ENCODE measurements around the gene NOXO1.

NOXO1 gene

DNA sequence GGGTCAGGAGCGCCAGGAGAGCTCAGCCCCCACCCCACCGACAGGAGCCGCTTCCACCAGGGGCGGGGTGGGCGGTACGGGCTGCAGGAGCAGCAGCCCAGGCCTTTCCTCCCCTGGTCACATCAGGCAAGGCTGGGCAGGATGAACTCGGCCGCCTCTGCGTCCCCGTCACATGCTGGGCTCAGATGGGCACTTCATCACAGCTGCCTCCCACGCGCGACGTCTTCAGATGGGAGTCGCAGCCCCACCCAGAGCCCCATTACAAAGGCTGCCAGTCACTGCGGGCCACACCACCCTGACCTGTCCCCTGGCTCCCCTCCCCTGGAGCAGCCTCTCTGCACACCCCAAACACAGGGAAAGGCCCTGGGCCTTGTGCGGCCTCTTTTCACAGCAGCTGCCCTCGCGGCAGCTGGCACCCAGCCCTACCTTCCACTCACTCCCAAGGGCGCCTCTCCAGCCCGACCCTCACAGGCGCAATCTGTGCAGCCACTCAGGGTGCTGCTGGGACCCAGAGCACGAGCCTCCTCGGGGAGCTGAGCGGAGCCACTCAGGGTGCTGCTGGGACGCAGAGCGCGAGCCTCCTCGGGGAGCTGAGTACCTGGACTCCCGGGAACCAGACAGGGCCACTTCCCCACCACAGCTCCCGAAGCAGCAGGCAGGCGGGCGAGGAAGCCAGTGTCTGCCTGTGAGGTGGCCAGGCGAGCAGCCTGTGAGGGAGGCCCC lies 23.7 kb upstream of the NOXO1 start:
- no peak for DNase-seq (ENCODE audit: low spot score)
- CTCF ChIA-PET = interaction anchor here (0.6 to 2.5 kb wide), 4 partner anchors 136 to 202 kb away, joined by 3 to 17 read pairs (median 4); no protein-coding TSS in a partner anchor
- peak overlapping the region; percentile 98 for H3K27ac ChIP-seq
- TF ChIP-seq, protein P1, sequence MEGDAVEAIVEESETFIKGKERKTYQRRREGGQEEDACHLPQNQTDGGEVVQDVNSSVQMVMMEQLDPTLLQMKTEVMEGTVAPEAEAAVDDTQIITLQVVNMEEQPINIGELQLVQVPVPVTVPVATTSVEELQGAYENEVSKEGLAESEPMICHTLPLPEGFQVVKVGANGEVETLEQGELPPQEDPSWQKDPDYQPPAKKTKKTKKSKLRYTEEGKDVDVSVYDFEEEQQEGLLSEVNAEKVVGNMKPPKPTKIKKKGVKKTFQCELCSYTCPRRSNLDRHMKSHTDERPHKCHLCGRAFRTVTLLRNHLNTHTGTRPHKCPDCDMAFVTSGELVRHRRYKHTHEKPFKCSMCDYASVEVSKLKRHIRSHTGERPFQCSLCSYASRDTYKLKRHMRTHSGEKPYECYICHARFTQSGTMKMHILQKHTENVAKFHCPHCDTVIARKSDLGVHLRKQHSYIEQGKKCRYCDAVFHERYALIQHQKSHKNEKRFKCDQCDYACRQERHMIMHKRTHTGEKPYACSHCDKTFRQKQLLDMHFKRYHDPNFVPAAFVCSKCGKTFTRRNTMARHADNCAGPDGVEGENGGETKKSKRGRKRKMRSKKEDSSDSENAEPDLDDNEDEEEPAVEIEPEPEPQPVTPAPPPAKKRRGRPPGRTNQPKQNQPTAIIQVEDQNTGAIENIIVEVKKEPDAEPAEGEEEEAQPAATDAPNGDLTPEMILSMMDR (conservative IDR thresholded peaks at IDR 0.05; ENCODE audit: low read depth) = no peak
- POLR2A ChIA-PET (ENCODE audit: low non-redundant PET) = interaction anchor here (0.7 kb wide), 1 partner anchor 12 kb away, joined by 3 read pairs; no protein-coding TSS in a partner anchor

- TF ChIP-seq, protein P1 (conservative IDR thresholded peaks at IDR 0.05; ENCODE audit: low read depth) = peak; percentile 88
- ChIA-PET CTCF (interaction anchor here (0.5 to 2.5 kb wide), 12 partner anchors 21 to 202 kb away, joined by 3 to 17 read pairs (median 4); no protein-coding TSS in a partner anchor), POLR2A (ENCODE audit: low non-redundant PET) (no interaction called here)
- peak overlapping the region; percentile 98 for H3K27ac ChIP-seq
- peak; percentile 59 for DNase-seq (ENCODE audit: low spot score)
Observed at GRCh38 chr16:2003827-2004641, 22.8 kb upstream of the NOXO1 start.

- no peak for DNase-seq (ENCODE audit: low spot score)
- ChIA-PET POLR2A (ENCODE audit: low non-redundant PET) (interaction anchor here (0.8 kb wide), 1 partner anchor 10 kb away, joined by 4 read pairs; no protein-coding TSS in a partner anchor), CTCF (interaction anchor here (0.5 to 2.5 kb wide), 7 partner anchors 21 to 237 kb away, joined by 3 to 17 read pairs (median 4); no protein-coding TSS in a partner anchor)
- H3K27ac ChIP-seq = peak overlapping the region; percentile 98
- TF ChIP-seq, protein P1 (conservative IDR thresholded peaks at IDR 0.05; ENCODE audit: low read depth) = no peak
Observed at GRCh38 chr16:2003231-2003826, 22.1 kb upstream of the NOXO1 start.

GRCh38 chr16:2002406-2003230 lies 21.3 kb upstream of the NOXO1 start:
- DNase-seq (ENCODE audit: low spot score) = no peak
- TF ChIP-seq, protein P1 (conservative IDR thresholded peaks at IDR 0.05; ENCODE audit: low read depth) = no peak
- H3K27ac ChIP-seq = peak overlapping the region; percentile 98
- POLR2A ChIA-PET (ENCODE audit: low non-redundant PET) = interaction anchor here (0.7 to 0.8 kb wide), 2 partner anchors 10 to 11 kb away, joined by 3 to 4 read pairs; no protein-coding TSS in a partner anchor
- CTCF ChIA-PET = interaction anchor here (0.5 to 2.5 kb wide), 5 partner anchors 20 to 238 kb away, joined by 3 to 17 read pairs (median 3); no protein-coding TSS in a partner anchor

GRCh38 chr16:2001456-2002355 lies 20.4 kb upstream of the NOXO1 start:
- no peak for DNase-seq (ENCODE audit: low spot score)
- ChIA-PET POLR2A (ENCODE audit: low non-redundant PET) (no interaction called here), CTCF (interaction anchor here (0.7 kb wide), 1 partner anchor 139 kb away, joined by 3 read pairs; no protein-coding TSS in a partner anchor)
- TF ChIP-seq, protein P1 (conservative IDR thresholded peaks at IDR 0.05; ENCODE audit: low read depth) = no peak
- H3K27ac ChIP-seq = peak overlapping the region; percentile 98; the same call in 1 of the 2 replicates

Data from RWPE1 (cell line).